ENCODE data around the gene TNFSF13B. TPM values are rescaled to one million over a fixed set of nuclear protein-coding genes. Genes with fewer than 3 reads are reported as not detected.
A peak's percentile ranks its signal among the peaks of the same experiment; 100 is the strongest.

TNFSF13B gene
- total and polyA plus RNA-seq, 12 donors, result 0.52 to 20.8 (median 2.0) TPM

- DNase-seq (no peak), ATAC-seq (peak in 7 of 8 donors; percentile 44 to 79 (median 57))
- Histone ChIP-seq H3K4me3 (no peak overlapping the region), H3K4me1 (peaks cover 0 to 7% (median 0%) of the 10 kb centered on the region in 9 donors), H3K27ac (peak overlapping the region in 1 of 10 donors; percentile 2), H3K36me3 (no peaks in the 10 kb centered on the region), H3K27me3 (peaks cover 0 to 20% (median 0%) of the 10 kb centered on the region in 7 donors), H3K9me3 (no peaks in the 10 kb centered on the region)
- no peak for TF ChIP-seq CTCF (IDR thresholded peaks at IDR 0.05)
- intact Hi-C loops (cut with DNase I), result no loop called here
- WGBS, 2 donors, result 46 to 63% methylated on average over 3 of the region's 3 CpGs
These were observed 83.1 kb downstream of the TNFSF13B start for GRCh38 chr13:108352599-108352998.

GRCh38 chr13:108357228-108357627 lies 87.7 kb downstream of the TNFSF13B start:
- TF ChIP-seq CTCF (IDR thresholded peaks at IDR 0.05), result no peak
- Histone ChIP-seq H3K9me3 (no peaks in the 10 kb centered on the region), H3K4me1 (peaks cover 0 to 4% (median 0%) of the 10 kb centered on the region in 9 donors), H3K27me3 (peaks cover 0 to 25% (median 0%) of the 10 kb centered on the region in 7 donors), H3K27ac (no peak overlapping the region), H3K36me3 (no peaks in the 10 kb centered on the region), H3K4me3 (no peak overlapping the region)
- WGBS, 2 donors, result 92% methylated on average over 3 of the region's 3 CpGs
- DNase-seq (no peak), ATAC-seq (no peak)
- intact Hi-C loops (cut with DNase I), result no loop called here

Other genes with a start within 250 kb of the TNFSF13B start
- gene LIG4, start 54.2 kb upstream of the TNFSF13B start, total RNA-seq, result 10 to 100 TPM in 2 of 10 donors, 1 to 10 TPM in 8; 7.0 to 12.6 (median 9.3) TPM
- 10 to 100 TPM in 1 of 2 donors, 1 to 10 TPM in 1; 3.7 to 16.2 TPM for gene LIG4, start 54.2 kb upstream of the TNFSF13B start, polyA plus RNA-seq
- 1 to 10 TPM; 3.3 to 5.9 (median 4.6) TPM for gene ABHD13, start 51.3 kb upstream of the TNFSF13B start, total RNA-seq
- gene ABHD13, start 51.3 kb upstream of the TNFSF13B start, polyA plus RNA-seq, result 1 to 10 TPM; 3.1 to 3.7 TPM

Measured in heart right ventricle (tissue), 16 donors.